ENCODE results near the gene SMCO1. TPM values are rescaled to one million over a fixed set of nuclear protein-coding genes. Genes with fewer than 3 reads are reported as not detected.

SMCO1 gene
- polyA plus RNA-seq, 3 donors, result not detected

GRCh38 chr3:196498297-196498696, 16.8 kb downstream of the SMCO1 start:
- peaks cover 100% of the 10 kb centered on the region for H3K79me2 ChIP-seq (ENCODE audit: insufficient read depth, low read length)
- H3K9me3 Mint-ChIP-seq, result no peaks in the 10 kb centered on the region
- intact Hi-C loops (cut with micrococcal nuclease), result no loop called here
- H3K4me3 ChIP-seq (replicated peaks in 1 of 3; ENCODE audit: low read depth in 2 of 3, low read length in 3 of 3), result no peak overlapping the region
- no peak for DNase-seq
- H3K4me2 ChIP-seq (replicated peaks; ENCODE audit: extremely low read depth, low read length, poor library complexity, severe bottlenecking), result no peak overlapping the region
- peak overlapping the region in 3 of 7 donors; percentile 37 to 77 (median 68) for H3K27ac Mint-ChIP-seq
- TF ChIP-seq CTCF (IDR thresholded peaks at IDR 0.05), result no peak
- H2AFZ ChIP-seq (ENCODE audit: insufficient read depth, low read depth, low read length, poor library complexity, severe bottlenecking), result no peak overlapping the region
- H3K4me1 ChIP-seq (ENCODE audit: control insufficient read depth in 1 of 2, insufficient read depth in 2 of 2, low read length in 2 of 2), result peaks cover 17 to 24% of the 10 kb centered on the region in 2 donors
- 100% methylated on average over 2 of the region's 8 CpGs for WGBS (ENCODE audit: insufficient coverage)
- peaks cover 35% of the 10 kb centered on the region for H3K4me1 Mint-ChIP-seq
- H3K9me3 ChIP-seq (replicated peaks in 1 of 2; ENCODE audit: control insufficient read depth in 1 of 2, insufficient read depth in 1 of 2, low read length in 2 of 2), result no peaks in the 10 kb centered on the region
- no peaks in the 10 kb centered on the region for H3K27me3 Mint-ChIP-seq (ENCODE audit: low read depth in 3 of 3)
- H3K9ac ChIP-seq (ENCODE audit: insufficient read depth, low read length, poor library complexity, severe bottlenecking), result no peak overlapping the region
- H3K4me3 Mint-ChIP-seq, result no peak overlapping the region
- no peaks in the 10 kb centered on the region for H3K27me3 ChIP-seq (ENCODE audit: control insufficient read depth in 2 of 2, insufficient read depth in 2 of 2, low read length in 2 of 2)
- H3K27ac ChIP-seq (ENCODE audit: low read depth in 1 of 2, low read length in 2 of 2), result no peak overlapping the region
- H4K20me1 ChIP-seq (ENCODE audit: insufficient read depth, low read length), result peaks cover 92% of the 10 kb centered on the region
- H3K36me3 Mint-ChIP-seq, result peaks cover 27 to 51% of the 10 kb centered on the region in 2 donors
- peaks cover 7 to 47% of the 10 kb centered on the region in 2 donors for H3K36me3 ChIP-seq (replicated peaks in 1 of 2; ENCODE audit: control insufficient read depth in 1 of 2, insufficient read depth in 2 of 2, low read length in 2 of 2)

GRCh38 chr3:196496183-196496582, 19.0 kb downstream of the SMCO1 start:
- H3K9me3 ChIP-seq (replicated peaks in 1 of 2; ENCODE audit: control insufficient read depth in 1 of 2, insufficient read depth in 1 of 2, low read length in 2 of 2), result no peaks in the 10 kb centered on the region
- H2AFZ ChIP-seq (ENCODE audit: insufficient read depth, low read depth, low read length, poor library complexity, severe bottlenecking), result no peak overlapping the region
- Mint-ChIP-seq H3K9me3 (peaks cover 0 to under 1% (median 0%) of the 10 kb centered on the region in 7 donors), H3K27me3 (ENCODE audit: low read depth in 3 of 3) (no peaks in the 10 kb centered on the region), H3K36me3 (peaks cover 34 to 51% of the 10 kb centered on the region in 2 donors), H3K27ac (peak overlapping the region in 1 of 7 donors; percentile 9), H3K4me3 (no peak overlapping the region), H3K4me1 (peaks cover 28% of the 10 kb centered on the region)
- intact Hi-C loops (cut with micrococcal nuclease), result no loop called here
- peaks cover 97% of the 10 kb centered on the region for H4K20me1 ChIP-seq (ENCODE audit: insufficient read depth, low read length)
- peaks cover 7 to 56% of the 10 kb centered on the region in 2 donors for H3K36me3 ChIP-seq (replicated peaks in 1 of 2; ENCODE audit: control insufficient read depth in 1 of 2, insufficient read depth in 2 of 2, low read length in 2 of 2)
- H3K4me2 ChIP-seq (replicated peaks; ENCODE audit: extremely low read depth, low read length, poor library complexity, severe bottlenecking), result no peak overlapping the region
- peak overlapping the region in 1 of 2 donors; percentile 8 for H3K27ac ChIP-seq (ENCODE audit: low read depth in 1 of 2, low read length in 2 of 2)
- H3K4me3 ChIP-seq (replicated peaks in 1 of 3; ENCODE audit: low read depth in 2 of 3, low read length in 3 of 3), result no peak overlapping the region
- no peak overlapping the region for H3K9ac ChIP-seq (ENCODE audit: insufficient read depth, low read length, poor library complexity, severe bottlenecking)
- 95% methylated on average over 4 of the region's 4 CpGs for WGBS (ENCODE audit: insufficient coverage)
- peaks cover 10 to 17% of the 10 kb centered on the region in 2 donors for H3K4me1 ChIP-seq (ENCODE audit: control insufficient read depth in 1 of 2, insufficient read depth in 2 of 2, low read length in 2 of 2)
- DNase-seq, result no peak
- TF ChIP-seq CTCF (IDR thresholded peaks at IDR 0.05), result no peak
- peaks cover 100% of the 10 kb centered on the region for H3K79me2 ChIP-seq (ENCODE audit: insufficient read depth, low read length)
- H3K27me3 ChIP-seq (ENCODE audit: control insufficient read depth in 2 of 2, insufficient read depth in 2 of 2, low read length in 2 of 2), result no peaks in the 10 kb centered on the region
